SU-DHL-6 (cell line): Measurements from ENCODE around the gene ACOT12.

Experiments used
- CTCF ChIP-seq: fragments of 200-600 bp; sonication (generic); IDR thresholded peaks from one replicate; pipeline ENCODE4 v1.5.1; 2017; ENCODE audit warnings: antibody characterized with exemption, mild to moderate bottlenecking, low read length, moderate library complexity; ENCODE audit not compliant: insufficient read depth, poor library complexity, severe bottlenecking
- EZH2phosphoT487 ChIP-seq: fragments of 200-600 bp; sonication (generic), shearing (Covaris generic); conservative IDR thresholded peaks from 2 replicates; pipeline ENCODE4 v1.6.1; 2018; ENCODE audit warnings: mild to moderate bottlenecking, antibody characterized with exemption, low read length, moderate library complexity, mixed read lengths

- TF ChIP-seq CTCF (no peak), EZH2phosphoT487 (no peak)
Measured at GRCh38 chr5:81359108-81359507, 34.8 kb downstream of the ACOT12 start.
